ENCODE results near the gene STH. TPM values are rescaled to one million over a fixed set of nuclear protein-coding genes. Genes with fewer than 3 reads are reported as not detected.

Gene STH
- total RNA-seq, 2 donors from 2014 or later: not detected

DNA sequence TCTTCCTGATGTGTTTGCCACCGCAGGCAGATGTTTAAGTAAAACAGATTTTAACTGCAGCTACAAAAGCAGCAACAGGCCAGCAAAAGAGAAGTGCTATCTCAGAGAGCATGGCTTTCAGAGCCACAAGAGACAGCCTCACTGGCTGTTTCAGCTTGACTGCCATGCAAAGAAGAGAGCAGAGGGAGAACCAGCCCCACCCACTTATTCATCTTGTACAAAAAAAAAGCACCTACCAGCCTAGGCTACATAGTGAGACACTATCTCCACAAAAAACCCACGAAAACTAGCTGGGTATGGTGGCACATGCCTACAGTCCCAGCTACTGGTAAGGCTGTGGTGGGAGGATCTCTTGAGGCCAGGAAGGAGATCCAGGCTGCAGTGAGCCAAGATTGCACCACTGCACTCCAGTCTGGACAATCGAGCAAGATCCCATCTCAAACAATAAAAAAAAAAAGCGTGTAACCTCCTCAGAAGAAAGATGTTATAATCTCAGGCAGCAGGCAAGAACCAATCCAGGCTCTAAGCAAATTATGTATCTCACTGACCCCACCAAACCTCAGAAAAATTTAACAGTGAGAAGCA is 30.0 kb downstream of the STH start:
- Histone ChIP-seq H3K4me3 (no peak overlapping the region), H3K27me3 (replicated peaks; ENCODE audit: insufficient read depth) (no peaks in the 10 kb centered on the region), H3K36me3 (peaks cover 14 to 17% of the 10 kb centered on the region in 2 donors), H3K9me3 (no peaks in the 10 kb centered on the region), H3K27ac (no peak overlapping the region), H3K4me1 (replicated peaks) (no peaks in the 10 kb centered on the region)
- intact Hi-C loops (cut with DNase I): no loop called here
- 67% methylated on average over 4 of the region's 4 CpGs for WGBS
- DNase-seq (ENCODE audit: low spot score): no peak
- TF ChIP-seq, protein P1, sequence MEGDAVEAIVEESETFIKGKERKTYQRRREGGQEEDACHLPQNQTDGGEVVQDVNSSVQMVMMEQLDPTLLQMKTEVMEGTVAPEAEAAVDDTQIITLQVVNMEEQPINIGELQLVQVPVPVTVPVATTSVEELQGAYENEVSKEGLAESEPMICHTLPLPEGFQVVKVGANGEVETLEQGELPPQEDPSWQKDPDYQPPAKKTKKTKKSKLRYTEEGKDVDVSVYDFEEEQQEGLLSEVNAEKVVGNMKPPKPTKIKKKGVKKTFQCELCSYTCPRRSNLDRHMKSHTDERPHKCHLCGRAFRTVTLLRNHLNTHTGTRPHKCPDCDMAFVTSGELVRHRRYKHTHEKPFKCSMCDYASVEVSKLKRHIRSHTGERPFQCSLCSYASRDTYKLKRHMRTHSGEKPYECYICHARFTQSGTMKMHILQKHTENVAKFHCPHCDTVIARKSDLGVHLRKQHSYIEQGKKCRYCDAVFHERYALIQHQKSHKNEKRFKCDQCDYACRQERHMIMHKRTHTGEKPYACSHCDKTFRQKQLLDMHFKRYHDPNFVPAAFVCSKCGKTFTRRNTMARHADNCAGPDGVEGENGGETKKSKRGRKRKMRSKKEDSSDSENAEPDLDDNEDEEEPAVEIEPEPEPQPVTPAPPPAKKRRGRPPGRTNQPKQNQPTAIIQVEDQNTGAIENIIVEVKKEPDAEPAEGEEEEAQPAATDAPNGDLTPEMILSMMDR (IDR thresholded peaks at IDR 0.05): no peak
- no peak for TF ChIP-seq POLR2A (IDR thresholded peaks at IDR 0.05)
- TF ChIP-seq POLR2AphosphoS5 (IDR thresholded peaks at IDR 0.05): no peak

DNA sequence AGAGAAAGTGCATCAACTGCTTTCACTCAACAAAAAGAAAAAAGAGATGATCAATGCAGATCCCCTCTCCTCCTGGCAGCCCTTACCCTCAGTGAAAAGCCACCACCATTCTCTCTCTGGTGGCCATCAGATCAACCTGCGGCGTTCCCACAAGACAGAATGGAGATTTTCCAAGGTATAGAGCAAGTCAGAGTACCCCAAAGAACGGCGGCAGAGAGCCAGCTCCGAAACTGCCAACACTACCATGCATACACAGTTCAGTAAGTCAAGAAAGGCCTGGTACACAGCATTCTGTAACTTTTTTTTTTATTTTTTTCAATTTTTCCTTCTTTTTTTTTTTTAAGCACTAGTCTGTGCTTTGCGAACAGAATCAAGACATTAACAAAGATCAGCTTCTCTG is 30.6 kb downstream of the STH start:
- Histone ChIP-seq H3K9me3 (no peaks in the 10 kb centered on the region), H3K27me3 (replicated peaks; ENCODE audit: insufficient read depth) (no peaks in the 10 kb centered on the region), H3K4me1 (replicated peaks) (no peaks in the 10 kb centered on the region), H3K36me3 (peaks cover 14 to 17% of the 10 kb centered on the region in 2 donors), H3K4me3 (no peak overlapping the region), H3K27ac (no peak overlapping the region)
- no peak for DNase-seq (ENCODE audit: low spot score)
- TF ChIP-seq POLR2A (IDR thresholded peaks at IDR 0.05) (no peak), POLR2AphosphoS5 (IDR thresholded peaks at IDR 0.05) (no peak)
- TF ChIP-seq, protein P1 (IDR thresholded peaks at IDR 0.05): no peak
- intact Hi-C loops (cut with DNase I): no loop called here
- 90% methylated on average over 6 of the region's 6 CpGs for WGBS

DNA sequence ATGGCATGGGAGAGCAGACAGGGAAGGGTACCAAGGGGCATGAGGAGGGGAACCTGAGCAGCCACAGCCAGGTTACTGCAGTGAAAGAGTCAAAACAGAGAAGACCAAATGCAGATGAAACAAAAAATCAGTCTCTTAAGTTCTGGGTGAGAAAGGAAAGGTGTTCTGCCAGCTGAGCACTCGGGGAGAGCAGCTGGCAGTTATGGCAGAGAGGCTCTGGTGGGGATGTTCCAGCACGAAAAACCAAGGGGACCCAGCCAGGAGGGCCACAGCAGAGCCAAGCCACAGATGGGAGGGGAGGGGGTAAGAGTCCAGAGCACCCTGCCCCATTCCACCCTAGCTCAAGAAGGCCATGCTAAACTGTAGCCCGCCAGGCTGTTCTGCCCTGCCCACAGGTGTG is 31.7 kb downstream of the STH start:
- Histone ChIP-seq H3K27ac (no peak overlapping the region), H3K27me3 (replicated peaks; ENCODE audit: insufficient read depth) (no peaks in the 10 kb centered on the region), H3K4me3 (no peak overlapping the region), H3K36me3 (peaks cover 14 to 17% of the 10 kb centered on the region in 2 donors), H3K4me1 (replicated peaks) (no peaks in the 10 kb centered on the region), H3K9me3 (no peaks in the 10 kb centered on the region)
- TF ChIP-seq, protein P1 (IDR thresholded peaks at IDR 0.05): no peak
- TF ChIP-seq POLR2AphosphoS5 (IDR thresholded peaks at IDR 0.05) (no peak), POLR2A (IDR thresholded peaks at IDR 0.05) (no peak)
- DNase-seq (ENCODE audit: low spot score): no peak
- intact Hi-C loops (cut with DNase I): no loop called here
- 45% methylated on average over 3 of the region's 3 CpGs for WGBS

DNA sequence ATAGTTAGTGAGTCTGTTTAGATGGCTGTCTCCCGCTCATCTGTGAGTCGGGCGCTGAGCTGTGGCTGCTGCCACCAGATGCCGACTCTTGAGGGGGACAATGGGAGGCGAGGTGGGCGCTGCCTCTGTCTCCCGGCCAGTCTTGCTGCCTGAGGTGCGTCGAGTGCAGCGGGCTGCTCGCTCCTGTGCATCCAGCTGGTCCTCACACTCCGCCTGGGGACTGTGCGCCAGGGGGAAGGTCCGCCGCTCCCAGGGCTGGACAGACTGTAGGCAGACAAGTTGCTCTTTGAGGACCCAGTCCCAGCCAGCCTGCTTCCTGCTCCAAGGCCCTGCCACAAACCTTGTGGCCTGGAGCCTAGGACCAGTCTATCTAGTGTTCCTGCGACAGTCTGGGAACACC is 32.4 kb downstream of the STH start:
- DNase-seq (ENCODE audit: low spot score): no peak
- Histone ChIP-seq H3K4me1 (replicated peaks) (no peaks in the 10 kb centered on the region), H3K4me3 (no peak overlapping the region), H3K27me3 (replicated peaks; ENCODE audit: insufficient read depth) (no peaks in the 10 kb centered on the region), H3K27ac (no peak overlapping the region), H3K36me3 (peaks cover 14 to 17% of the 10 kb centered on the region in 2 donors), H3K9me3 (no peaks in the 10 kb centered on the region)
- TF ChIP-seq, protein P1 (IDR thresholded peaks at IDR 0.05): no peak
- intact Hi-C loops (cut with DNase I): no loop called here
- WGBS: 90% methylated on average over 16 of the region's 16 CpGs

DNA sequence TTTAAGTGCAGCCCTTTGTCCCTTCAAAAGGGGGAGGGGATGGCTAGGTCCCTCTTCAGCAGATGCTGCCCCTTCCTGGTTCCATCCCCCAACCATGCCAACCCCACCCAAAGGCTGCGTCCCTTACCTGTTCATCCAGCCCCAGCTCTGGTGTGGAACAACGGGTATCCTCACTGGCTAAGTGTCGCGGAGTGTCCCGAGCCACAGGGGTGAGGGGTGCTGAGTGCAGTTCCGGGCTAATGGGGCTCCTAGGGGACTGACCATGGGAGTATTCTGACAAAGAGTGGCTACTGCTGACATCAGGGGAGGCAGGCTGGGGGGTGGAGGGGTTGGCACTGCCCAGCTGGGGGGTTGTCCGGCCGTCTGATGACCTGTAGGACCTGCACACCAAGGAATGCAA is 32.9 kb downstream of the STH start:
- peaks cover 14 to 17% of the 10 kb centered on the region in 2 donors for H3K36me3 ChIP-seq
- no peak overlapping the region for H3K27ac ChIP-seq
- H3K27me3 ChIP-seq (replicated peaks; ENCODE audit: insufficient read depth): no peaks in the 10 kb centered on the region
- WGBS: 95% methylated on average over 8 of the region's 8 CpGs
- no peaks in the 10 kb centered on the region for H3K9me3 ChIP-seq
- H3K4me1 ChIP-seq (replicated peaks): no peaks in the 10 kb centered on the region
- intact Hi-C loops (cut with DNase I): no loop called here
- TF ChIP-seq, protein P1 (IDR thresholded peaks at IDR 0.05): no peak
- TF ChIP-seq POLR2A (IDR thresholded peaks at IDR 0.05) (no peak), POLR2AphosphoS5 (IDR thresholded peaks at IDR 0.05) (no peak)
- no peak overlapping the region for H3K4me3 ChIP-seq
- DNase-seq (ENCODE audit: low spot score): no peak

Data from prostate gland (tissue), 2 donors.